ENCODE measurements around the gene TIMM9.

GRCh38 chr14:58465421-58465820, 38.1 kb upstream of the TIMM9 start:
- TF ChIP-seq CTCF (IDR thresholded peaks at IDR 0.05; ENCODE audit: low read depth, low read length): no peak
- no peak for TF ChIP-seq EZH2phosphoT487 (IDR thresholded peaks at IDR 0.05; ENCODE audit: low read depth)

All from OCI-LY3 (cell line).